ENCODE data around the gene LRIT3. TPM values are rescaled to one million over a fixed set of nuclear protein-coding genes. Genes with fewer than 3 reads are reported as not detected.
"Not testable (repeated sequence)": the region's sequence is repeated elsewhere in the genome, so short reads cannot be mapped to it uniquely, and the experiment has no call there.

LRIT3 gene
- total and polyA plus RNA-seq, 4 donors, result 0.03 to 0.08 (median 0.07) TPM; not detected in 1

- H3K9ac ChIP-seq (ENCODE audit: low read depth in 1 of 2, low read length in 2 of 2); H3K36me3 ChIP-seq (ENCODE audit: control insufficient read depth in 4 of 4, insufficient read depth in 3 of 4, low read depth in 1 of 4, low read length in 3 of 4); H3K9me3 ChIP-seq (ENCODE audit: control insufficient read depth in 4 of 4, low read length in 3 of 4); H3K27me3 ChIP-seq (ENCODE audit: control insufficient read depth in 4 of 4, insufficient read depth in 4 of 4, low read length in 3 of 4); DNase-seq (ENCODE audit: low spot score); H3K4me3 ChIP-seq (ENCODE audit: low read depth in 1 of 3, low read length in 3 of 3): not testable (repeated sequence)
- Histone ChIP-seq H3K27ac (ENCODE audit: low read depth in 1 of 2, low read length in 2 of 2) (peak overlapping the region; percentile 20 to 66), H3K4me1 (ENCODE audit: control insufficient read depth in 4 of 4, insufficient read depth in 4 of 4, low read length in 3 of 4) (peaks cover 2 to 19% (median 3%) of the 10 kb centered on the region in 4 donors)
- WGBS, result 71% methylated on average over 4 of the region's 4 CpGs
- peak in 1 of 2 donors; percentile 39 for TF ChIP-seq EGR1 (IDR thresholded peaks at IDR 0.05; ENCODE audit: low read depth in 2 of 2)
- peak; percentile 56 for TF ChIP-seq SP1 (IDR thresholded peaks at IDR 0.05)
- peak; percentile 26 to 63 for TF ChIP-seq RXRA (IDR thresholded peaks at IDR 0.05)
- TF ChIP-seq YY1 (IDR thresholded peaks at IDR 0.05), result peak; percentile 22
- TF ChIP-seq HNF4A (conservative IDR thresholded peaks at IDR 0.05), result peak; percentile 49 to 58
- TF ChIP-seq FOXA2 (IDR thresholded peaks at IDR 0.05), result peak; percentile 54
- peak; percentile 21 for TF ChIP-seq ZBTB33 (IDR thresholded peaks at IDR 0.05)
These were observed 11.8 kb downstream of the LRIT3 start for GRCh38 chr4:109859426-109860300.

- no peak for TF ChIP-seq EGR1 (IDR thresholded peaks at IDR 0.05; ENCODE audit: low read depth in 2 of 2)
- TF ChIP-seq ZBTB33 (IDR thresholded peaks at IDR 0.05), result no peak
- no peak for TF ChIP-seq ATF3 (IDR thresholded peaks at IDR 0.05)
- no peak for TF ChIP-seq JUND (IDR thresholded peaks at IDR 0.05)
- TF ChIP-seq RXRA (IDR thresholded peaks at IDR 0.05), result no peak
- no peak for TF ChIP-seq CTCF (IDR thresholded peaks at IDR 0.05; ENCODE audit: low read depth, low read length, missing input control)
- no peaks in the 10 kb centered on the region for H3K27me3 ChIP-seq (ENCODE audit: control insufficient read depth in 4 of 4, insufficient read depth in 4 of 4, low read length in 3 of 4)
- WGBS, result 97% methylated on average over 2 of the region's 2 CpGs
- H3K9ac ChIP-seq (ENCODE audit: low read depth in 1 of 2, low read length in 2 of 2), result no peak overlapping the region
- H3K4me3 ChIP-seq (ENCODE audit: low read depth in 1 of 3, low read length in 3 of 3), result no peak overlapping the region
- H3K27ac ChIP-seq (ENCODE audit: low read depth in 1 of 2, low read length in 2 of 2), result no peak overlapping the region
- peaks cover 2 to 19% (median 3%) of the 10 kb centered on the region in 4 donors for H3K4me1 ChIP-seq (ENCODE audit: control insufficient read depth in 4 of 4, insufficient read depth in 4 of 4, low read length in 3 of 4)
- no peaks in the 10 kb centered on the region for H3K9me3 ChIP-seq (ENCODE audit: control insufficient read depth in 4 of 4, low read length in 3 of 4)
- no peaks in the 10 kb centered on the region for H3K36me3 ChIP-seq (ENCODE audit: control insufficient read depth in 4 of 4, insufficient read depth in 3 of 4, low read depth in 1 of 4, low read length in 3 of 4)
- DNase-seq (ENCODE audit: low spot score), result no peak
These were observed 13.4 kb downstream of the LRIT3 start for GRCh38 chr4:109861271-109861670.

Measured in liver (tissue), 9 donors.